Brain microvascular endothelial cell (primary cell): ENCODE data around the gene BCORL1.

Source experiments
- DNase-seq: peaks from one replicate; pipeline ENCODE4 v3.0.0-alpha.2; 2020
- H3K27ac ChIP-seq: fragments of 250-450 bp; sonication (Bioruptor Pico); 2 replicates; pipeline ENCODE4 v1.5.1; 2020; ENCODE audit warnings: mild to moderate bottlenecking, moderate library complexity
- H3K27me3 ChIP-seq: fragments of 250-450 bp; sonication (Bioruptor Pico); replicated peaks from 2 replicates; pipeline ENCODE4 v1.5.1; 2020; ENCODE audit warnings: mild to moderate bottlenecking
- H3K36me3 ChIP-seq: fragments of 250-450 bp; sonication (Bioruptor Pico); replicated peaks from 2 replicates; pipeline ENCODE4 v1.5.1; 2020; ENCODE audit warnings: mild to moderate bottlenecking
- H3K4me3 ChIP-seq: 2 replicates; pipeline ENCODE4 v1.5.1; 2011; ENCODE audit warnings: low read depth, mild to moderate bottlenecking, control low read depth, low read length, moderate library complexity
- CTCF ChIP-seq: IDR thresholded peaks from 2 replicates; pipeline ENCODE4 v1.5.1; 2011; ENCODE audit warnings: low read depth, mild to moderate bottlenecking, moderate library complexity, low read length, control low read depth, inconsistent platforms; ENCODE audit errors: missing control alignments
- in situ Hi-C: cut with HindIII; loops from 2 replicates; pipeline ENCODE4 v1.10.0; 2017; ENCODE audit warnings: low sequenced_read_pairs, low pct_ligation_motif_present

The BCORL1 gene

GRCh38 chrX:130090364-130090763, 107.9 kb downstream of the BCORL1 start:
- Histone ChIP-seq H3K27me3 (no peaks in the 10 kb centered on the region), H3K36me3 (no peaks in the 10 kb centered on the region), H3K4me3 (no peak overlapping the region), H3K27ac (no peak overlapping the region)
- no peak for DNase-seq
- in situ Hi-C loops: no loop called here
- TF ChIP-seq CTCF: no peak

- Histone ChIP-seq H3K27me3 (no peaks in the 10 kb centered on the region), H3K36me3 (no peaks in the 10 kb centered on the region), H3K4me3 (no peak overlapping the region), H3K27ac (no peak overlapping the region)
- no peak for DNase-seq
- in situ Hi-C loops: no loop called here
- TF ChIP-seq CTCF: no peak
Observed at GRCh38 chrX:130091980-130092522, 109.6 kb downstream of the BCORL1 start.

DNA sequence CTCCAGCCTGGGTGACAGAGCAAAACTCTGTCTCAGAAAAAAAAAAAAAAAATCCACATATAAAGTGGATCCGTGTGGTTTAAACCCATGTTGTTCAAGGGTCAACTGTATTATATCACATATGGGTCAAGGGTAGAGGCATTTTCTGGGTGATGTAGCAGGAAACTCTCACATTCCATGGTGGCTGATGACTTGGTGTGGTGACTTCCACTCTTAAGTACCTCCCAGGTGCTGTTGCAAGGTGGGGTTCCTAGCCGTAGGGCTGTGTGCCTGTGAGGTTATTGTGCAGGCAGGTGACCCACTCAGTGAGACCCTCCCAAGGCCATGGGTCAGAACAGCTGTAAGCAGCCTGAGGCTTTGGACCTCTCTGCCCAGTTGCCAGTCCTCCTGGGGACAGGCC, 110.8 kb downstream of the BCORL1 start:
- in situ Hi-C loops: no loop called here
- Histone ChIP-seq H3K4me3 (no peak overlapping the region), H3K27me3 (no peaks in the 10 kb centered on the region), H3K27ac (no peak overlapping the region), H3K36me3 (no peaks in the 10 kb centered on the region)
- no peak for TF ChIP-seq CTCF
- no peak for DNase-seq

DNA sequence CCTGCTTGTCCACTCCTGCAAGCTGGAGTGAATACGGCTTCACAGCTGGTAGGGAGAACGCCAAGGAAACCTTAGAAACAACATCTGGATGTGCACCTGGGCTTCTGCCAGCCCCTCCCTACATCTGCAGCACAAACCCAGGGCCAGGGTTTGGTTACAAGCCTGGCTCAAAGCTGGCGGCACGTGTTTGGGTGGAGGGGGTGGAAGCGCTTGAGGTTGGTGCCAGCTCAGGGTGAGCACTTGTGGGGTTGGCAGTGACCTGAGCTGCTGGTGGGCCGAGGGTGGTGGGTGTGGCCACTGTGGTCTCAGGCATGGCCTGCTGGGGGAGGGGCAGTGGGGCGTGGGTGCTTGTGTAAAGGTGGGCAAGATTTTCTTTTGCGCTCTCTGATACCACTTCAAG, 112.3 kb downstream of the BCORL1 start:
- no peak overlapping the region for H3K27ac ChIP-seq
- DNase-seq: no peak
- H3K36me3 ChIP-seq: no peaks in the 10 kb centered on the region
- TF ChIP-seq CTCF: no peak
- H3K4me3 ChIP-seq: no peak overlapping the region
- in situ Hi-C loops: no loop called here
- H3K27me3 ChIP-seq: no peaks in the 10 kb centered on the region

GRCh38 chrX:130095249-130096030, 113.0 kb downstream of the BCORL1 start:
- Histone ChIP-seq H3K27ac (no peak overlapping the region), H3K27me3 (no peaks in the 10 kb centered on the region), H3K36me3 (no peaks in the 10 kb centered on the region), H3K4me3 (no peak overlapping the region)
- no peak for DNase-seq
- TF ChIP-seq CTCF: no peak
- in situ Hi-C loops: no loop called here
